Liver (tissue), 3 donors: Measurements from ENCODE around the gene HSPA1B.
"Not testable (repeated sequence)": the region's sequence is repeated elsewhere in the genome, so short reads cannot be mapped to it uniquely, and the experiment has no call there.

Experiments used
- ATF3 ChIP-seq: IDR thresholded peaks from 2 replicates; pipeline ENCODE4 v1.6.1; 2016; ENCODE audit warnings: antibody characterized with exemption
- CTCF ChIP-seq: fragments of 150-350 bp; IDR thresholded peaks from 2 replicates; pipeline ENCODE4 v1.5.1; 2017; ENCODE audit warnings: improper control_type of control experiment, low read depth, low read length; ENCODE audit not compliant: missing input control
- EGR1 ChIP-seq, 2 donors: IDR thresholded peaks; 2 replicates each; pipeline ENCODE4 v1.6.1; 2016 to 2018; ENCODE audit warnings: antibody characterized with exemption in 2 of 2, low read depth in 2 of 2
- GABPA ChIP-seq, 2 donors: IDR thresholded peaks in 1 of 2; conservative IDR thresholded peaks in 1 of 2; 2 replicates each; pipeline ENCODE4 v1.6.1; 2016; ENCODE audit warnings: antibody characterized with exemption in 2 of 2, mild to moderate bottlenecking in 1 of 2, moderate library complexity in 1 of 2
- JUND ChIP-seq, 2 donors: IDR thresholded peaks; 2 replicates each; pipeline ENCODE4 v1.6.1; 2016; ENCODE audit warnings: antibody characterized with exemption in 2 of 2
- MAX ChIP-seq: IDR thresholded peaks from 2 replicates; pipeline ENCODE4 v1.6.1; 2016; ENCODE audit warnings: antibody characterized with exemption
- RAD21 ChIP-seq, 2 donors: IDR thresholded peaks; 2 replicates each; pipeline ENCODE4 v1.6.1; 2016; ENCODE audit warnings: antibody characterized with exemption in 2 of 2, mild to moderate bottlenecking in 2 of 2
- REST ChIP-seq: IDR thresholded peaks from 2 replicates; pipeline ENCODE4 v1.6.1; 2016; ENCODE audit warnings: antibody characterized with exemption, mild to moderate bottlenecking
- SP1 ChIP-seq: IDR thresholded peaks from 2 replicates; pipeline ENCODE4 v1.6.1; 2018; ENCODE audit warnings: antibody characterized with exemption, mild to moderate bottlenecking
- TAF1 ChIP-seq: conservative IDR thresholded peaks from 2 replicates; pipeline ENCODE4 v1.6.1; 2016; ENCODE audit warnings: antibody characterized with exemption, mild to moderate bottlenecking
- ZBTB33 ChIP-seq: IDR thresholded peaks from 2 replicates; pipeline ENCODE4 v1.6.1; 2016; ENCODE audit warnings: antibody characterized with exemption
- donor health status: healthy.
- donor health status: healthy.

- not testable (repeated sequence) for TF ChIP-seq CTCF; GABPA (IDR thresholded peaks at IDR 0.05 in 1 of 2, conservative IDR thresholded peaks at IDR 0.05 in 1 of 2); ATF3; SP1; JUND (IDR thresholded peaks at IDR 0.05); REST; TAF1; RAD21 (IDR thresholded peaks at IDR 0.05); MAX; EGR1 (IDR thresholded peaks at IDR 0.05; ENCODE audit: low read depth in 2 of 2); ZBTB33
Measured at GRCh38 chr6:31868658-31868971, 41.1 kb downstream of the HSPA1B start.
